GM12878 (cell line): Measurements from ENCODE around the gene BIRC5. TPM values are rescaled to one million over a fixed set of nuclear protein-coding genes. Genes with fewer than 3 reads are reported as not detected.
"Not testable (repeated sequence)": the region's sequence is repeated elsewhere in the genome, so short reads cannot be mapped to it uniquely, and the experiment has no call there.

ENCODE experiments used
- ATAC-seq: fragments of 200-7000 bp; cut with Tn5 transposase; 3 replicates; pipeline ENCODE4 v1.9.1; 2020; ENCODE audit warnings: mild to moderate bottlenecking, moderate library complexity
- BruUV-seq: library from RNA; stranded (reverse); fragments of 400-500 nt; replicated peaks from 2 replicates; lab custom pipeline; 2021; lab: Mats Ljungman, UMichigan
- CTCF ChIA-PET: fragments of 300-600 bp; sonication (Branson Sonifier 250); formaldehyde crosslinking; extraction: SDS; loops from one replicate; lab custom pipeline; 2021; ENCODE audit warnings: inconsistent platforms; lab: Yijun Ruan, JAX
- POLR2A ChIA-PET: fragments of 350-600 bp; formaldehyde crosslinking; extraction: SDS; loops from one replicate; lab custom pipeline; 2021; ENCODE audit warnings: inconsistent platforms; lab: Charles Lee
- RAD21 ChIA-PET: fragments of 300-600 bp; sonication (Branson Sonifier 250); formaldehyde crosslinking; loops from one replicate; lab custom pipeline; 2023; ENCODE audit warnings: antibody characterized with exemption; ENCODE audit not compliant: unreplicated experiment; lab: Charles Lee
- SMC1A ChIA-PET: fragments of 300-600 bp; sonication (Branson Sonifier 250); formaldehyde crosslinking; loops from one replicate; lab custom pipeline; 2023; ENCODE audit not compliant: unreplicated experiment, uncharacterized antibody; lab: Charles Lee
- DNase-seq: peaks from one replicate; pipeline ENCODE4 v3.0.0-alpha.2; 2011; ENCODE audit warnings: low read depth, low spot score
- FAIRE-seq: peaks from 3 replicates; lab custom pipeline; 2011; peaks lifted over from hg19 to GRCh38; lab: Jason Lieb, UNC
- H2AFZ ChIP-seq: 2 replicates; pipeline ENCODE4 v1.6.0; 2011; ENCODE audit warnings: low read depth, low read length, control low read depth; ENCODE audit not compliant: control insufficient read depth
- H3K27ac ChIP-seq: 2 replicates; pipeline ENCODE4 v1.5.1; 2011; ENCODE audit warnings: control low read depth; ENCODE audit not compliant: control insufficient read depth, insufficient read depth
- H3K27me3 ChIP-seq, 2 experiments: replicated peaks in 1 of 2; 2 replicates each; pipeline versions ENCODE4 v1.6.0 to v1.6.1; 2011; ENCODE audit warnings: low read length in 1 of 2; ENCODE audit not compliant: control insufficient read depth in 2 of 2, insufficient read depth in 2 of 2
- H3K36me3 ChIP-seq, 2 experiments: 2 replicates each; pipeline ENCODE4 v1.5.1; 2011; ENCODE audit warnings: low read length in 1 of 2; ENCODE audit not compliant: control insufficient read depth in 2 of 2, insufficient read depth in 2 of 2
- H3K4me1 ChIP-seq: 2 replicates; pipeline ENCODE4 v1.6.1; 2011; ENCODE audit warnings: mild to moderate bottlenecking, low read length, moderate library complexity, mixed read lengths; ENCODE audit not compliant: control insufficient read depth, insufficient read depth
- H3K4me2 ChIP-seq: 2 replicates; pipeline ENCODE4 v1.6.0; 2011; ENCODE audit warnings: control low read depth; ENCODE audit not compliant: control insufficient read depth, insufficient read depth
- H3K4me3 ChIP-seq: fragments of 200-600 bp; sonication (generic); 2 replicates; pipeline ENCODE4 v1.5.1; 2016
- H3K79me2 ChIP-seq: 2 replicates; pipeline ENCODE4 v1.6.0; 2011; ENCODE audit warnings: low read length; ENCODE audit not compliant: control insufficient read depth, insufficient read depth
- H3K9ac ChIP-seq: 2 replicates; pipeline ENCODE4 v1.8.0; 2011; ENCODE audit warnings: low read length, control low read depth, mixed read lengths; ENCODE audit not compliant: control insufficient read depth, insufficient read depth
- H3K9me3 ChIP-seq: replicated peaks from 3 replicates; pipeline ENCODE4 v1.5.1; 2011; ENCODE audit warnings: mild to moderate bottlenecking, low read length; ENCODE audit not compliant: control insufficient read depth, insufficient read depth
- H4K20me1 ChIP-seq: 2 replicates; pipeline ENCODE4 v1.6.0; 2011; ENCODE audit not compliant: control insufficient read depth, insufficient read depth
- HDAC2 ChIP-seq: fragments of 200-600 bp; sonication (generic); IDR thresholded peaks from 2 replicates; pipeline ENCODE4 v1.6.1; 2017
- HSF1 ChIP-seq: fragments of 150-350 bp; IDR thresholded peaks from 2 replicates; pipeline ENCODE4 v1.6.1; 2014; ENCODE audit warnings: mild to moderate bottlenecking, low read depth, low read length
- MYC ChIP-seq: IDR thresholded peaks from 2 replicates; pipeline ENCODE4 v1.6.1; 2011; ENCODE audit warnings: mild to moderate bottlenecking, low read length, moderate library complexity, inconsistent platforms; ENCODE audit not compliant: insufficient read depth, insufficient replicate concordance, insufficient read length, severe bottlenecking
- POLR2AphosphoS5 ChIP-seq: IDR thresholded peaks from 2 replicates; pipeline ENCODE4 v1.6.1; 2011; ENCODE audit warnings: mild to moderate bottlenecking, low read length, inconsistent platforms
- RFX5 ChIP-seq: IDR thresholded peaks from 2 replicates; pipeline ENCODE4 v1.6.1; 2011; ENCODE audit warnings: low read depth, low read length, improper control_type of control experiment
- RUNX3 ChIP-seq: IDR thresholded peaks from 2 replicates; pipeline ENCODE4 v1.6.1; 2012; ENCODE audit warnings: low read length, inconsistent platforms
- USF2 ChIP-seq: IDR thresholded peaks from 2 replicates; pipeline ENCODE4 v1.6.1; 2011; ENCODE audit warnings: low read depth, low read length, improper control_type of control experiment, borderline replicate concordance
- WGBS: methylation state at CpG from one replicate; pipeline ENCODE4 v1.1.6; 2016; ENCODE audit warnings: low lambda C conversion rate; ENCODE audit not compliant: insufficient replicate concordance, insufficient coverage; ENCODE audit errors: missing lambda C conversion rate; 5-methylcytosine and 5-hydroxymethylcytosine counted together
- in situ Hi-C: fragments of 300-500 bp; cut with MboI; formaldehyde crosslinking; loops from 9 replicates; pipeline ENCODE4 v1.14.3; 2018; ENCODE audit warnings: mixed read lengths
- intact Hi-C: fragments of 100-400 bp; cut with micrococcal nuclease; formaldehyde crosslinking; loops from one replicate; pipeline ENCODE4 v1.14.2; 2022; ENCODE audit not compliant: unreplicated experiment
- polyA plus RNA-seq, 11 experiments: library from polyadenylated mRNA; depleted of rRNA in 4 of 11; unstranded in 6 of 11; stranded (reverse) in 5 of 11; fragments of >200 nt; fragmentation: Nextera tagmentation in 4 of 11; fragmentation: Illumina TruSeq in 1 of 11; extraction: Ambion mirVana in 4 of 11; extraction: Trizol in 1 of 11; gene quantifications; 1 replicate in 1 of 11; 2 replicates in 10 of 11; pipeline versions ENCODE4 v1.2.1 to v1.2.3, GENCODE V29; 2011 to 2016; ENCODE audit warnings: inconsistent platforms in 2 of 11, missing spikeins in 2 of 11, low read depth in 1 of 11
- total RNA-seq, 4 experiments: library from RNA; depleted of rRNA in 3 of 4; stranded (reverse); fragments of >200 nt in 3 of 4; fragmentation: Illumina TruSeq in 1 of 4; extraction: Trizol in 1 of 4; gene quantifications; 2 replicates each; pipeline versions ENCODE4 v1.2.1 to v1.2.3, GENCODE V29; 2013 to 2021

Gene BIRC5
- total and polyA plus RNA-seq, 10 of the 15 experiments (the other 5 are each of a cell fraction or from before 2014, with no cell fraction given): 41.0 to 175 (median 90.8) TPM

- no peak for TF ChIP-seq HSF1
- TF ChIP-seq POLR2AphosphoS5: no peak
- TF ChIP-seq RFX5: no peak
- no peak for TF ChIP-seq USF2
- no peak for TF ChIP-seq RUNX3
- no peak for TF ChIP-seq MYC
- no peak for TF ChIP-seq HDAC2
- TF ChIP-seq, all 136 proteins: peak for 0
These were observed 20.3 kb downstream of the BIRC5 start (continued) for GRCh38 chr17:78234261-78234865.

GRCh38 chr17:78235022-78235421 is 21.0 kb downstream of the BIRC5 start:
- intact Hi-C loops, RAD21 ChIA-PET, H3K4me3 ChIP-seq, H3K79me2 ChIP-seq, H3K9ac ChIP-seq, in situ Hi-C loops, H3K4me1 ChIP-seq, FAIRE-seq, DNase-seq, H4K20me1 ChIP-seq, H3K27ac ChIP-seq, H3K4me2 ChIP-seq, POLR2A ChIA-PET, H3K27me3 ChIP-seq, H2AFZ ChIP-seq, H3K36me3 ChIP-seq, ATAC-seq, BruUV-seq, H3K9me3 ChIP-seq, SMC1A ChIA-PET: not testable (repeated sequence)
- 80% methylated on average over 5 of the region's 6 CpGs for WGBS
- CTCF ChIA-PET: interaction anchor here (1.0 kb wide), 1 partner anchor 150 kb away, joined by 3 read pairs; no protein-coding TSS in a partner anchor
